Stimulated activated CD8-positive, alpha-beta memory T cell treated with anti-CD3 and anti-CD28 coated beads, Interleukin-15, amount 100 ng/mL, for 1 hour (primary cell): ENCODE data around the gene RELN.
"Not testable (repeated sequence)": the region's sequence is repeated elsewhere in the genome, so short reads cannot be mapped to it uniquely, and the experiment has no call there.

Experiments used
- DNase-seq: peaks from one replicate; pipeline ENCODE4 v3.0.0-alpha.2; 2020; ENCODE audit warnings: low read depth

RELN gene

GRCh38 chr7:103781409-103781808 lies 208.0 kb downstream of the RELN start:
- no peak for DNase-seq

- not testable (repeated sequence) for DNase-seq
Observed at GRCh38 chr7:103780561-103780960, 208.9 kb downstream of the RELN start.

GRCh38 chr7:103777440-103777839 lies 212.0 kb downstream of the RELN start:
- DNase-seq: no peak

GRCh38 chr7:103773726-103774125 lies 215.7 kb downstream of the RELN start:
- no peak for DNase-seq

- no peak for DNase-seq
Observed at GRCh38 chr7:103772171-103772773, 217.2 kb downstream of the RELN start.

- DNase-seq: no peak
Observed at GRCh38 chr7:103771294-103771693, 218.2 kb downstream of the RELN start.

DNA sequence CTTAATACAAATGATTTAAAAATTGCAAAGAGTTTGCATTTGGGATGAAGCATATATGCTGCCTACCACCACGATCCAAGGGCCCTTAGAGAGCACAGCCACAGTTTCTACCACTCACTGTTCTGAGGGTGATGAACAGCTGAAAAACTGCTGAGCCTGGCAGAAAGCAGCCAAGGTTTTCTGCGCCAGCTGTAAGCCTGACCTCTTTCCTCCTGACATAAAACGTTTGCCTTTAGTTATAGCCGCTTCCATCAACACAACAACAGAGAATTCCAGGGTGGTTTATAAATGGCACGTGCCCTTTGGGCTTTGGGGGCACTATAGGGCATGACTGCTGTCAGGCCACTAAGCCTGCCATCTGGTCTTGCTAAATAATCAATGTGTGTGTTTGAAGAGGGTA lies 222.8 kb downstream of the RELN start:
- DNase-seq: no peak

GRCh38 chr7:103765901-103766300 lies 223.6 kb downstream of the RELN start:
- no peak for DNase-seq

- no peak for DNase-seq
Observed at GRCh38 chr7:103764901-103765300, 224.6 kb downstream of the RELN start.

- DNase-seq: no peak
Observed at GRCh38 chr7:103762877-103763276, 226.6 kb downstream of the RELN start.

DNA sequence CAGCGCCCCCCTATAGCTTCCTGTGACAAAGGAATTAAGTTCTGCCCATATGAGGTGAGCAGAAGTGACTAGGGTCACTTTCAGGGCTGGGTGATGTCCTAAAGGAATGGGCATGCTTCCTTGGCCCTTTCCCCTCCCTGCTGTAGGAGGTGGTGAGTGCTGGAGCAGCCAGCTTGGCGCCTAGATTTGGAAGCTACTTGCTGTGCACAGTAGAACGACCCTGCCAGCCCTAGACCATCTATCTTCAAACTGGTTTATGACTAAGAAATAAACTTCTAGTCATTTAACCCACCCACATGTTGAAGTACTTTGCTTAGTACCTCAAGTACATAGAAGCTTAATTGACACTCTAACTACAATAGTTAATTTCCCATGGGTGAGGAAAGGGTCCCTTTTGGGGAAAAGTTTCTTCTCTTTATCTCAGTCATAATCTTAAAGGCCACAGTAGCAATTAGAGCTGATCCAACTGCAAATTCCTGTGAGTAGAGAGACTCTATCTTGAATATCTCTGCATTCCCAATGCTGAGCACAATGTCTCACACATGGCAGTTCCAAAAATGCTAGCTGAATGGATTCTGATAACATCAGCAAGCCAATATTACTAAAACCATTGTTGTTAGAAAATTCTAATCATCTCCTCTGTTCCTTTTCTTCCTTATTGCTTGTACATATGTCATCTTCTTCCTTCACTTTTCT lies 227.2 kb downstream of the RELN start:
- DNase-seq: no peak

DNA sequence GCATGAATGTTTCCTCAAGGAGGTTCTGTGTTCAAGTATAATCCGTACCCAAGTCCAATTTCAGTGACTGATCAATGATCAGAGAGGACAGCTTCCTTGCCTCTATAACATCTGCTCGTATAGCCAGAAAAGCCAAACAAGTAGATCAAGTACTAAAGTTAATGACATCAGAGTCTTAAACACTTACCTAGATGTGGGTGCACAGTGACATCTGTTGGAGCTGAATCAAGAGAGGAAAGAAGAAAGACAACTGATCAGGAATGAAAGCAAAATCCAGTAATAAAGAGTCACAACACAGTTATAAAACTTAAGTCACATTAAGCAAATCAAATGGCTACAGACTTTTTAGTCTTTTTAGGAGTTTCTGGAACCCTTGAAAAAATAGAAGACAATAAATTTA lies 236.5 kb downstream of the RELN start:
- no peak for DNase-seq

GRCh38 chr7:103751311-103751880 lies 238.1 kb downstream of the RELN start:
- DNase-seq: no peak

DNA sequence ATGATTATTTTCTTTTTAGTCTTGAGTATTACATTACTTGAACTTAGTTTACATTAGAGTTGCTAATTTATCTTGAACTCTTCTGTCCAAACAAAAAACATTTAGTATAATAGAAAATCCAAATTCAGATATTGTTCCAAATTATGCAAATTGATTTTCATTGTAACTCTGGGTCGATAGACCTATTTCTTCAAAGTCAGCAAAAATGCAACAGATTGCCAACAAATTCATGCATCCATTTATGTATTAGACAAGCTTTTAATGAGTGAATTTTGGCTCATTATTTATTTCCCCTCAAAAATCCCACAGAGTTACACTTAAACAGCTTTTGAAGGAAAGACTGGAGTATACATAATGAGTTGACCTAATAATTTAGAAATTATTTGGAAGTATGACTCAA lies 240.8 kb downstream of the RELN start:
- DNase-seq: no peak

DNA sequence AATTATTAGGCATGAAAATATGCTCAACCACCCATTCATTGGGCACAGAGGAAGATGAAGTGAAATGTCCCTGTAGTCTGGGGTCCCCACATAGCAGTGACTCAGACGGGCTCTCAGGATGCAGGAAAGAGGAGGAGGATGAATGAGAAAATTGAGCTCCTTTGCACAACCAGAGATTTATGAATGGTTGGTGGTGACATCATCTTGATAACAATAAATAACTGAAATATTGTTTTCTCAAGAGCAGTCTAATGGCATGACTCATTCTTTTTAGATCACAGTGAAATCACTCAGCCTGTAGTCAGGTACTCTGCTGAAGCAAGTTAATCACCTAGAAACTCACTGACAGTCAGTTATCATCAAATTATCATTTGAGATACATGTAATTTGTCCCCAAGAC lies 254.1 kb downstream of the RELN start:
- DNase-seq: no peak

DNA sequence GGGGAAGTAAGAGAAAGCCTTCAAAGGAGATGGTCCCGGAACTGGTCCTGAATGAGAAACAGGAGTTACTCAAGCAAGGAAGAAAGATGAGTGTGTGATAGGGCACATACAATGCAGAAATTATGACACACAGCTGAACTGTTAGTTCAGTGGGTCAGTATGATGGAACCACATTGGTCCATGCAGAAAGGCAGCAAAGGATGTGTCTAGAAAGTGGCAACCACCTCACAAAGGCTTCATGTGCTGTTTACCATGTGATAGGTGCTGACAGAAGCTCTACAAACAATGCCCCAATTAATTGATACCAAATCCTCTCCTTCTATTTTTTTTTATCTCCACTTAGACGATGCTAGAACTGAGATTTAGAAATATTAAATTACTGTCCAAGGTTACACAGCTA lies 258.3 kb downstream of the RELN start:
- no peak for DNase-seq

- no peak for DNase-seq
Observed at GRCh38 chr7:103729026-103729425, 260.4 kb downstream of the RELN start.

- DNase-seq: no peak
Observed at GRCh38 chr7:103727982-103728610, 261.4 kb downstream of the RELN start.

DNA sequence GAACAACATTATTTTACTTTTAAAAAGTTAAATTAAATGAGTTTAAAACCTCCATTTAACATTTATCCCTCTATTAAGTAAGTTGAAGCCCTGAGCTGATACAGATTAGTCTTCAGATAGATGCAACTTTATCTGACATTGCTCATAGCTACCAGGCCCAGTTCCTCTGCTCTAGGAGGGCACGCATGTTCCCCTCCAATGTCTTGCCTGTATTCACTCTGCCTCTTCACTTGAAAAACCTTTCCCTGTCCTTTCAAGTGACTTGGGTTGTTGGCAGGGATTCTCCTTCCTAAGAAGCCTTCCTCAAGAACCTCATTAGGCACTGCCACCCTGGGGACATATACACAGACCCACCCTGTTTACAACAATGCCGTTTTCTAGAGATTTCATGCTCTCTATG lies 270.4 kb downstream of the RELN start:
- DNase-seq: no peak

DNA sequence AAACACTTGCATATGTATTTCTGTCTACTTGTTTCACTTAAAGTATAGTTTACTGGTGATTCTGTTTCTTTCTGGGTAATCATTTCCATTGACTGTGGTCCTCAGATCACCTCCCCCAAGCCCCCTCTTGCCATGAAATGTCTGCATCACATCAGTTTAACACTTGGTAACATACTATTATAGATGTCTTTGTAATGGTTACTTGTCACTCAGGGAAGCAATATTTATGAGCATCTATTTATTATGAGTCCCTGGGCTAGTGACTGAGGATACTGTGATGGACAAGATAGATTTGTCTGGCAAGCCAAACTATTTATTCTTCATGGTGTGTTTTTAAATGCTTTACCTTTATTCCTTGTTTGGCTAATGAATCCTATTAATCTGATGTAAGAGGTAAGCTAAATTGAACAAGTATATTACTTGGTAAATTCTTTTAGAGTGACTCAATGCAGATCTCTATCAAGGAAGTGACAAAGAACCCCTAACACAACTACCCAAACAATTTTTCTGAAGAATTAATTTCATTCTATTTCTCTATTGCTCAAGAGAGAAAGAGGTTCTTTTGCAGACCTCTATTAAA lies 270.9 kb downstream of the RELN start:
- DNase-seq: no peak

DNA sequence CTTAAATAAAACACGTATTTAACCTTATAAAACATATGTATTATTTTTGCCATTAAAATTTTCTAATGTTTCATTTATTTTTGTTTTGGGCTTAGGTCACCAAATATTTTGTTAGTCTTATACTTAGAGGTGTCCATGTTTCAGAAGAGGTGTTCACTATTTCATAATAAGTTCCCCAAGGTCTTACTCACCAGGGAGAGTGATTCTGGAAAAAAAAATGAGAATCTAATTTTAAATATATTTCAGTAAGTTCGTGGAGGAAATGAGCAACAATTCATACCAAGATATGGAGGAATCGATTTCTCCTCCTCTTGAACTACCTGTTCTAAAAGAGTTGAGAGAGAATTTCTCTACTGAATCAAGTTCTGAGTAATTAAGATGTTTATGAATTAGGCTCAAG lies 271.9 kb downstream of the RELN start:
- no peak for DNase-seq

DNA sequence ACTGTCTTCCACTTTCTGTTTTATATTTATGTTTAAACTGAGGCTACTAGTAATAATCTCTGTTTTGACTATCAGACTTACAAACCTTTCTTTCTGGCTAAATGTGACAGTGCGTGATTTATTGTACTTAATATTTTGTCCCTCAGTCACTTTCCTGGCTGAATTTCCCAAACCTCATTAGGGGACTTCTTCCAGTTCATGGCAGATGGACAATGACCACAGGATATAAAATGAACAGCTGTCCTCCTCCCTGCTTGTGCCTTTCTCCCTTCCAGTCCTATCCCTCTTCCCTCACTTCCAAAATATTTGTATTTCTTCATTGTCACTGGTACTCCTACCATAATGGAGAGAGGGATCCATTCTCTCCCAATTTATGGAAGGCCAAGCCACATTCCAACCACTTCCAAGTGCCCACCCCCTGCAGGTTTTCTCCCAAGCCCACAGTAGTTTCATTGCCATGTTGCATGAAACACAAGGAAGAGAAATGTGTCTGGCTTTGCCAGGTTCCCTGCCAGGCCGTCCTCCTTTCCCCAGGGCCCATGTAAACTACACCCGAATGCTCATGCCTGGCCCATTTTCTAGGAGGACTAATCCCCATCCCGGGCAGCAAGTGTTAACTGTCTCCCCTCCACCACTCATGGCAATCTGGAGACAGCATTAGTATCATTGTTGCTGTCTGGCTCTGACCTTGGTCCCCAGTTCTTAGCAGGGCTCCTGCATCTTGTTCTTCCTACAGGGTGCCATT lies 273.9 kb downstream of the RELN start:
- DNase-seq: no peak
